ENCODE measurements around the gene TIMP1.
"Not testable (repeated sequence)": the region's sequence is repeated elsewhere in the genome, so short reads cannot be mapped to it uniquely, and the experiment has no call there.

The TIMP1 gene

GRCh38 chrX:47574076-47574546 is 8.1 kb upstream of the TIMP1 start:
- no peak for DNase-seq

GRCh38 chrX:47574547-47575301 is 7.5 kb upstream of the TIMP1 start:
- no peak for DNase-seq

- DNase-seq: no peak
Observed at GRCh38 chrX:47576021-47576898, 6.0 kb upstream of the TIMP1 start.

GRCh38 chrX:47577424-47577823 is 4.8 kb upstream of the TIMP1 start:
- DNase-seq: no peak

- no peak for DNase-seq
Observed at GRCh38 chrX:47577901-47578300, 4.3 kb upstream of the TIMP1 start.

GRCh38 chrX:47578692-47579091 is 3.5 kb upstream of the TIMP1 start:
- no peak for DNase-seq

GRCh38 chrX:47579537-47579936 is 2.7 kb upstream of the TIMP1 start:
- no peak for DNase-seq

GRCh38 chrX:47583240-47583861 is 1.1 kb downstream of the TIMP1 start:
- no peak for DNase-seq

GRCh38 chrX:47584714-47585113 is 2.5 kb downstream of the TIMP1 start:
- DNase-seq: no peak

GRCh38 chrX:47585273-47585672 is 3.0 kb downstream of the TIMP1 start:
- no peak for DNase-seq

GRCh38 chrX:47586043-47586787 is 4.0 kb downstream of the TIMP1 start:
- DNase-seq: no peak

GRCh38 chrX:47587091-47587891 is 5.1 kb downstream of the TIMP1 start:
- no peak for DNase-seq

- no peak for DNase-seq
Observed at GRCh38 chrX:47587906-47588735, 5.9 kb downstream of the TIMP1 start.

- no peak for DNase-seq
Observed at GRCh38 chrX:47590984-47591383, 8.7 kb downstream of the TIMP1 start.

GRCh38 chrX:47593522-47593921 is 11.3 kb downstream of the TIMP1 start:
- no peak for DNase-seq

- DNase-seq: no peak
Observed at GRCh38 chrX:47595716-47596251, 13.5 kb downstream of the TIMP1 start.

GRCh38 chrX:47596256-47596655 is 14.0 kb downstream of the TIMP1 start:
- DNase-seq: no peak

- no peak for DNase-seq
Observed at GRCh38 chrX:47597222-47597621, 15.0 kb downstream of the TIMP1 start.

GRCh38 chrX:47603125-47603524 is 20.9 kb downstream of the TIMP1 start:
- not testable (repeated sequence) for DNase-seq

- DNase-seq: no peak
Observed at GRCh38 chrX:47605024-47605423, 22.8 kb downstream of the TIMP1 start.

GRCh38 chrX:47607091-47607490 is 24.9 kb downstream of the TIMP1 start:
- DNase-seq: no peak

All from NCI-H1417 treated with DMSO at 0.1 percent for 48 hours (cell line).